Activated naive CD4-positive, alpha-beta T cell (primary cell): ENCODE data around the gene DNAJC15.
"Not testable (repeated sequence)": the region's sequence is repeated elsewhere in the genome, so short reads cannot be mapped to it uniquely, and the experiment has no call there.

ENCODE experiments used
- DNase-seq, 4 experiments: peaks; one replicate each; lab custom pipeline; 2025; lab: John Stamatoyannopoulos, UW

DNAJC15 gene

DNA sequence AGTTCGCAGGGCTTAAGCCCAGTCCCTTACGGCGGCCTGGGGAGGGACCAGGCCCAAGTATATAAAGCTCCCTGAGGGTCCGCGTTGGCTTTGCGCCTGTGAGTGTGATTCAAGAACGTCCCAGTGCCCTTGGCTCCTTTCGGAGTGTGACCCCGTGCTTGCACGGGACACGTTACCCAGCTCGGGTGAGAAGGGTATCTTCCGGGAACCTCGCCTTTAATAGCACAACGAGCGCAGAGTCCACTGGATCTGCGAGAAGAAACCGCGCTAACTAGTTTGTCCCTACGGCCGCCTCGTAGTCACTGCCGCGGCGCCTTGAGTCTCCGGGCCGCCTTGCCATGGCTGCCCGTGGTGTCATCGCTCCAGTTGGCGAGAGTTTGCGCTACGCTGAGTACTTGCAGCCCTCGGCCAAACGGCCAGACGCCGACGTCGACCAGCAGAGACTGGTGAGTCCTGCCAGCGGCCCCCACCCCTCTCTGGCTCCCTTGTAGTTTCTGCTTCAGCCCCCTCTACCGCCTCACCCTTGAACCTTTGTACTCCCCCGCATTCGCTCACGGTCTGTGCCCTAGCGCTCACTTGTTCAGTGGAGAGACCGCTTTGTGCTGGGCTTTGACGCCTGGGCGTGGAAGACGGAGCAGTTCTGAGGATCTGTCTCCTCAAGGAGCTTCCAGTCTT is at the start of gene DNAJC15:
Gene DNAJC15 (plus strand): TSS at position 298 of the 675 bp plus-strand sequence. CDS start 41 bp downstream, at position 339.
- DNase-seq: peak; percentile 14 to 73 (median 52)

DNA sequence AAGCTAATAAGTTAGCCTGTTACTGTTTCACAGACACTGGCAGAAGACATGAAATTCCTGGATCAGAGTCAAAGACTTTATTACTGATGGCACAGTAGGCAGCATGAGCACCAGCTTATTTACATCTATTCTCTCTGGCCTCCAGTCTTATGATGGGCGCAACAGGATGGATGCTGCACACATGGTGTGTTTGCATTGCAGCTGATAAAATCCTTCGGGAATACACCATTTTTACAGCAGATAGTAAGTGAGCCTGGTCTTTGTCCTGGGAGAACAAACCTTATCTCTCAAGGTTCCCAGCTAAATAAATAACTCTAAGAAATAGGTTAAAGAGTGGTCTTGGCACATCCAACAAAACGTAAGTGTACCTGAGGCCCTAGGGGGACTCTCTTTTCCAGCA is 47.3 kb upstream of the DNAJC15 start:
- DNase-seq: no peak

DNA sequence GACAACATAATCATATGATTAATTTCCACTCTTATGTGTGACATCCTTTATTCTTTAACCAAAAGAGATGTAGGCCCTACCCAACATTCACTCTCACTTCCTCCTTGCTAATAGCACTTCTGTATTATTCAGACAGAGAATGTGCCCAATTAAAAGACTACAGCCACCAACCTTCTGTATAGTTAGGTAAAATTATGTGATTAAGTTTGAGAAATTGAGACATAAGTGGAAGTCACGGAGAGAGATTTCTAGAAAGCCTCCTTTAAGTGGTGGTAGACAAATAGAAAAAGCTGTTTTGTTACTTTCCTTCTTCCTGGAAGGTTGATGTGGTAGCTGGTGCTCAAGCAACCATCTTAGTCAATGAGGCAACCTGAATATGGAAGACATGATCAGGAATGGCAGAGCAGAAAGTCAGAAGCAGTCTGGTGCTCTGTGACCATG is 46.1 kb upstream of the DNAJC15 start:
- DNase-seq: no peak

DNA sequence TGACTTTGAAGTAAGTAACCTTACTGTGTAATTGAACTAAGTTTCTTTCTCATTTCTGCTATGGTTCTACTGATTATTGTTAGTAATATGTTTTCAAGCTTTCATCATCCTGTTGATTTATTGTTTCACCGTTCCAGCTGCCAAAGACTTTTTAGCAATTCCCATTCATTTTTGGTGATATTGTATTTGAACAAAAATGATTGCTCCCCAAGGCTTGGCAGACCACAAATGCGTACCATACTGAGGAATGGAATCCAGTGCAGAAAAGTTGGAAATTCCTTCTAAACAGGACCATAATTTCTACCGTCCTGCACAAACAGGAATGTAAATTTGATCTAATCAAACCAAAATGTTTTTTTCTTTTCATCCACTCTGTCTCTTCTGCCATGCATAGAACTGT is 42.1 kb upstream of the DNAJC15 start:
- DNase-seq: no peak

DNA sequence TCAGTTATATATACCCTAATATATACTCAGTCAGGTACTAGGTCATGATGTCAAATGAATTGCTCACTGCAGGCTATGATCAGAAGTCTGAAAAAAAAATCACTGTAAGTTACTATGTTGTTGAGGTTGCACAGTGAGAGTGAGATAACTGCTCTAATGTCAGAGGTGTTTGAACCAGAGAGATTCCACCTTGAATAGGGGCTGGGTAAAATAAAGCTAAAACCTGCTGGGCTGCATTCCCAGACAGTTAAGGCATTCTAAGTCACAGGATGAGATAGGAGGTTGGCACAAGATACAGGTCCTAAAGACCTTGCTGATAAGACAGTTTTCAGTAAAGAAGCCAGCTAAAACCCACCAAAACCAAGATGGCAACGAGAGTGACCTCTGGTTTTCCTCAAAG is 41.5 kb upstream of the DNAJC15 start:
- DNase-seq: no peak

DNA sequence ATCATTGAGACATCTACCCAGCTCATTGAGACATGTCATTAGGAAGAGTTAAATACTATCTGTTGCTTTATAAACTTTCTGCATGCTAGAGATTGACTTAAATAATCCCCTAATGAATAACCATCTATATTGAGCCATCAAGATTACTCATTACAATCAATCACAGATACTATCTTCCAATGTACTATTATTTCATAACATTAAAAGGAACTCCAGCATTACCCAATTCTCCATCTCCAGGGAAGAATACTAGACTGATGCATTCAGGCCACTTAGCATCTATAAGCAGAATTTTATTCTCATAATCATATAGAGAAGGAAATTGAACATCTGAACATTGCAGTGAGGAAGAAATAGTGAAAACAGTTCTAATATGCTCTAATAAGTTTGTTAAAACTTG is 39.4 kb upstream of the DNAJC15 start:
- DNase-seq: no peak

DNA sequence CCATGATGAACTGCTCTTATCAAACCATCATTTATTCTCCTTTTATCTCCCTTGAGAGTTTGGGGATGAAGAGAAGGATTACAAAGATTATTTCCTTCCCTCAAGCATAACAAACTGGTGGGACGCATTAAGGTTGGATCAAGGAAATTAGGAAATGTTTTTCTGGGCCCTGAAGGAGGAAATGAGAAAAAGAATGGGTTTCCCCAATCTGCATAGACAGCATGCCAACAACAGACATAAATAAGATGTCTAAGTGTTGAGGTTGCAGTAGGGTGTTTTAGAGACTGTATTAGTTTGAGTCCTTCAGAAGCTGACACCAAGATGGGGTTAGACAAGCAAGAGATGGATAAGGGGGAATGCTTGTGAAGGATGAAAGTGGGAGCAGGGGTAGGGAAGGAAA is 38.7 kb upstream of the DNAJC15 start:
- DNase-seq: no peak

DNA sequence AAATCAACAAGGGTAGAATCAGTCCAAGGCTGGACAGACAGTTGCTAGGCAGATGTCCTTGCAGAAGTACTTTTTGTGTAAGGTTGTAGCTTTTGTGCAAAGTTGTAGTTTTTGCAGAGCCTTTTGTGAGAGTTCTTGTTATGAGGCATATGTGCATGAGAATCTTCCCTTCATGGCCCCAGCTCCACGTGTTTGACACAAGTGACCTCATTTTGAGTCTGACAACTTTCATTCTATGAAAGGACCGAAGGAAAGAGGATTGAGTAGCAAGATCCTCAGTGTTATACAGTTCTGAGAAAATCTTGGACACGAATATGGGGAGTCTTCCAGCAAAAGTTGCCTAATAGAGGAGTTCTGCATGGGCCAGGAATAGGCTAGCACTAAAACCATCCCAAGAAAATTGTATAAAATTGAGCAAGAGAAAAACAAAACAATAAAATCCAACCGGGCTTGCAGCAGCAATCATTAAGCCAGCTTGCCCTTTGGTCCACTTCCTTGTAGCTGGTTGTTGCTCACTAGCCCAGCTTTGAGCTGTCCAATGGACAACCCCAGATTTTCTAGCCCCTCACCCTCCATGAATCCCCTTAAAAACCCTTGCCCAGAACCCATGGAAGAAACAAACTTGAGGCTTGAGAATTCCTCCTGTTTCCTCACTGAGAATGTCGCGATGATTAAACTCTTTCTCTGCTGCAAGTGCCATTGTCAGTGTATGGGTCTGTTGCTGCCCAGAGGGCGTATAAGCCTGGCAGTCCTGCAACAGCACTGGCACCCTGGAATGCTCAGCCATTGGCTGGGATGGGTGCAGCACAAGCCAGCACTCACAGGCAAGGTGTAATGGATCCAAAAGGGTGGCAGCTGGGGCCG is 37.8 kb upstream of the DNAJC15 start:
- no peak for DNase-seq

DNA sequence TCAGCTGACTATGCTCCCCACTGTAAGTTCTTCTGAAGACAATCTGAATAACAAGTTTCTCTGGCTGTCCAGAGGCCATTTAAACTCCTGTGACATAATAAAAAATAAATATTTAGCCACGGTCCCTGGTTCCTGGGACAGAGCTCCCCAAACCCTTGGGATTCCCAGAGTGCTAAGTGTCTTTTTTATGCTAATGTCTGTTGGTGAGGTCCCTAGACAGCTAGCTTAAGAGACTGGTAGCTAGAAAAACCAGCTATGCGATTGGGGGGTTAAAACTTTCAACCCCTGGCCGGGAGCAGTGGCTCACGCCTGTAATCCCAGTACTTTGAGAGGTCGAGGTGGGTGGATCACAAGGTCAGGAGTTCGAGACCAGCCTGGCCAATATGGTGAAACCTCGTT is 37.2 kb upstream of the DNAJC15 start:
- no peak for DNase-seq

DNA sequence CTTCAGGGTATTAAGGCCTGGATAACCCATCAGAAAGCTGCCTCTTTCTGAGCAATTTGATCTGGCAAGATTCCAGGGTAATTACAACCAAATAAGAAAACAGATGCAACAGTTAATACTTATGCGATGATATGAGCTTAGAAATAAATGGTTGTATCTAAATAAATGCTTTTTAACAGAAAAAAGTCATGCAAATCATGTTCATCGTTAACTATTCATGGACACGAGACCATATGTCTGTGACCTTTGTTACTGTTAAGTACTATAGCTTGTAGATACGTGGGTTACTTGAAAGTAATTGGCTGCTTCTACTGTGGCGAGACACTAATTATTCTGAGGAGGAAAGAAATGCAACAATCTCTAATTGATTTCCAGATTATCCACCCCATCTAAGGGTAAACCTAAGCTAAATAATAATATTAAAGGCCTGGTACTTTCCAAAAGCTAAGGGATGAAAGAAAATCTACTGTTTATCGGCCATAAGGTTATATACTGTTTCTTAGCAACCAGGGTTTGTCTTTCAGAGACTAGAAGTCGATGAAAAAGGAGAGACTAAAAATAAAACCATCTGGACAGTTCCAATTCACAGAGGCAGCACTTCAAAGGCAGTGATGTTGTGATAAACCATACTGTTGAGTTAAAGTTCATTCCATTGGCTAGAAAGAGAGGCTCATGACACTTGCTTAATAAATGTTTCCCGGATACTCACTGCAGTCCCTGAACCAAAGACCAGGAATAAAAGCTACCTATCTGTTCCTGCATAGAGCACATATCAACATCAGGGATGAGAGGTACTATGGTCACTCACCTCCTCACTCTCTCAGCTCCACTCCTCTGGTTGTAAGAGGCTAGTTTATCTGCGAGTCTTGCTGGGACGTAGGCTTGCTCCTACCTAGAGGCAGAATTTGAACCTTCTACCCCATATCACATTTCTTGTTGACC is 32.8 kb upstream of the DNAJC15 start:
- DNase-seq: no peak

DNA sequence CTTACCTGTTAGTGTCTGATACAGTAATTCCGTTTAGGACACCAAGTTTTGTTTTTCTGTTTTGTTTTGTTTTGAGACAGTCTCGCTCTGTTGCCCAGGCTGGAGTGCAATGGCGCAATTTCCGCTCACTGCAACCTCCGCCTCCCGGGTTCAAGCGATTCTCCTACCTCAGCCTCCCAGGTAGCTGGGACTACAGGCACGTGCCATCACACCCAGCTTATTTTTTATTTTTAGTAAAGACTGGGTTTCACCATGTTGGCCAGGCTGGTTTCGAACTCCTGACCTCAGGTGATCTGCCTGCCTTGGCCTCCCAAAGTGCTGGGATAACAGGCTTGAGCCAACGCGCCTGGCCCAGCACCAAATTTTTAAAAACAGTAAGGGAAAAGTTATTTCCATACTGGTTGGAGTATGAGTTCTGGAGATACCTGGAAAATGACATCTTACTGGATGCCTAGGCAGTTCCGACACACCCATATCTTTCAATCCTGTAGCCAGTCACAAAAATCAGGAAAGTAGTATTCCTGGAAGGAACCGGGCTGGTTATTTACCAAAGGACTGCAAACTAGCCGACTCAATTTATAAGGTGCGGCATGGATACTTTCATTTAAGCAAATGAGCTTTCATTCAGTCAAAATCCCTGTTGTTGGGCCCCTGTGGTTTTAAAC is 32.0 kb upstream of the DNAJC15 start:
- DNase-seq: not testable (repeated sequence)

DNA sequence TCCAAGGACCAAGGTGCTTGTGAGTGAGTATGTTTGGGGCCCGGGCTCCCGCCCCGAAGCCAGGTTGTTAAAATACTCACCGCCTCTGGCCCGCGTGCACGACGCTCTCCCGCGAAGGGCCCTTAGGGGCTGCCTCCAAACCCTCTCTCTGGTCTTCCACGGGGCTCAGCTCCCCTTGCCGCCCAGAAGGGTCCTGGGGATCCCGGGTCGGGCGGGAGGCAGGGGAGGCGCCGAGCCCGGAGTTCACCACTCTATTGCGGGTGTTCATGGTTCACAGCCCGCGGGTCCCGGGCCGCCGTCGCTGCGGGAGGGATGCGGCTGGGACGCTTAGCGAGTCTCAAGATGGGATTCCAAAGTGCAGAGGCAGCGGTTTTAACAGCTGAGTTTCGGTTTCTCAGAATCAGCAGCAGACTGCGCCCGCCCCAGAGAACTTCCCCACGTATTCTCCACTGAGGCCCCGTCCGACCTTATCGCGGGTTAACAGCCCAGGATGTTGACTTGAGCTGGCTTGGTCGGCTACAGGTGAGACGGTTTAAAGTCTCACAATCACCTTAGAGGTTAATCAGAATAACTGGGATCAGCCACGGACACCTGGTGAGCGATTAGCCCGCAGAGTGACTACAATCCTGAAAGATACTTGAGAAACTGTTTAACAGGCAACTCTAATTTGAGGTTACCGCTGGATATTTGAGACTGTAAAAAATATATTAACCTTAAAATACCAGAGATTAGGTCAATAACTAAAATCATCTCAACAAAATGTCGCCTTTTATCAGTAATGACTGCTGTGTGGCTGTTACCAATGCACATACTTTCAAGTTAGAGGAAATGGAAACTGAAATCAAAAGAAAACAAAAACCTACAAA is 31.3 kb upstream of the DNAJC15 start, which contains the start of gene EPSTI1:
Gene EPSTI1 (minus strand): TSS at position 344 of the 866 bp plus-strand sequence. CDS start 76 bp downstream, at position 268.
- DNase-seq: peak; percentile 26 to 74 (median 55)

DNA sequence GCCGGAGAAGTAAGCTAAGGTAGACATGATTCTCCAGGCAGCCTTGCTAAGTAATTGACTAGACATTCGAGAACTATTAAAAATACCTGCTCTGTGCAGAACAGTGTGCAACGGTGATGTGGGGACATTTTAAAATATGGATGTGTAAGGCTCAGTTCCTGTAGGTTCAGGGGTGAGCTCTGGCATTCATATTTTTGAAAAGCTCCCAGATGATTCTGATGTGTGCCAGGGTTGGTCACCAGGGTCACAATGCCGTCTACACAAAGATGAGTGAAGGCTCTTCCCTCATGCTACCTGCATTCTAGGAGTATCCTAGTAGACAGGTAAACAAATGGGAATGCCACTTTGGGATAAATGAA is 30.6 kb upstream of the DNAJC15 start:
- DNase-seq: no peak

DNA sequence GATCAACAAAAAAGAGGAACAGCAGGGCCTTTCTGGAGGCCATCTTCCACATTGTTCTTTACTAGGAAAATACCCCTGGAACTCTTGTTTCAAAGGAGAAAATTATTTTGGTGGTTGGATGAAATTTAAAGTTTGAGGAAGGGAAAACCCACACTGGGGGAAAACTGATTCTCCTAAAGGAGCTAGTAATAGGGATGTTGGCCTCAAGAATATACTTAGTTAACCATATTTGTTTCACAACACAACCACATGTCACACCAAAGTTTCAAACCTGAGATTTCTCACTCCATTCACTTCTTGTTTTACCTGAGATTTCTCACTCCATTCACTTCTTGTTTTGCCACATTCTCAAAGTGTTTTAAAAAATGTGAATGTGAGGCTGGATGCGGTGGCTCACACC is 28.5 kb upstream of the DNAJC15 start:
- no peak for DNase-seq

DNA sequence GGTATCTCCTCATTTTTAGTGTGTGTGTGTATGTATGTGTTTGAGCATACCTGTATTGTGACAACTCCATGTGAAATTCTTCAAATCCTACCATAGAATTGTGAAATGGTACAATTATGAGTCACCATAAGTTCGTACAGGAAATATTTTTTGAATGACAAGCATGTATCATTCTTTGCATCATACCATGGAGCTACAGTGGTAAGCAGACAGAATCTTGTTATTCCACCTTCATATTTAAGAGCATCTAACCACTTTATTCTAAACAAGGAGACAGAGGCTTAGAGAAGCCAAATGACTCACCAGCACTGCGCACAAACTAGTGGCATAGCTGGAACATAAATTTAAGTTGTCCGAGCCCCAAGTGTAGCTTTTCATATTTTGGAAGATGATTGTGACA is 26.8 kb upstream of the DNAJC15 start:
- DNase-seq: no peak

DNA sequence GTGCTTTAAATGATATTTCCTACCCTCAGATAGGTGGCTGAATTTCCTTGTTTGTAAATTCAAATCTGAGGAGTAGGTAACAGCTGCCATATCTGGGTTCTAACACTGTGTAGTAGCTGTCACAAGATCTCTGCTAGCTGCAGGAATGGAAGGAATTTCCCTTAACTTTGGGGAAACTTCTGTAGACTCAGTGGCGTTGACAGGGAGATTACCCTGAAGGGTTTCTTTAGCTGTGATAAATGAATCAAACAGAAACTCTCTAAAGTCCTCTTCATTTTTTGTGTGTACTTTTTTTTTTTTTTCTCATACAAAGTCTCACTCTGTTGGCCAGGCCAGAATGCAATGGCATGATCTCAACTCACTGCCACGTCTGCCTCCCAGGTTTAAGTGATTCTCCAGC is 26.0 kb upstream of the DNAJC15 start:
- DNase-seq: no peak

DNA sequence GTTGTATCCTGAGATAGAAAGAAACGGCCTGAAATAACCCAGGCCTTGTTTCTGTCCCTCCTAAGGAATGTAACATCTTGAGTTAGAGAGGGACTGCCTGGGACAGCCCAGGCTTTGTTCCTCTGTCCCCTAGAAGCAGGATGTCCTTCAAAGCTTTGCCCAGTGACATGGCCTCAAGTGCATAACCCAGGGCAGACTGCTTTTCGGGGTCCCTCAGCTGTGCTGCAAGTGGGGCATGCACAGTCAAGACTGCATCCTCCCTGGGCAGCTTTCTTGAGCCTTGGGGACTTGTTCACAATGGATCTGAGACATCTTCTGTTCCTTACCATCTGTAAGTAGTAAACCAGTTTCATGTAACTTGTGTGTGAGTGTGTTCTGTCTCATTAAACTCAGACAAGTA is 23.9 kb upstream of the DNAJC15 start:
- no peak for DNase-seq

DNA sequence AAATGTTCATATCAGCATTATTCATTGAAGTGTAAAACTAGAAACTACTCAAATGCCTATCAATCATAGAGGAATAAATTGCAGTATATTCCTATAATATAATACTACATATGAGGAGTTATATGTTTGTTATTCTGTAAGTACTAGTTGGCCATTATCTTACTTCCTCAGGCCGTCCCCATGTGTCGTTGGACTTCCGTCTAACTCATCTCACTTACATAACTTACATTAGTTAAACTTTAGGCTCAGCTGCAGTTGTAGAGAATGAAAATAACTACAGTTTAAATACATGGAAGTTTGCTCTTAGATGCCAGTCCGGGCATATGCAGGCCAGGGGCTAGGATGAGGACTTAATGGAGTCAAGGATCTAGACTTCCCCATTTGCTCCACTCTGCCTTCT is 22.7 kb upstream of the DNAJC15 start:
- no peak for DNase-seq

DNA sequence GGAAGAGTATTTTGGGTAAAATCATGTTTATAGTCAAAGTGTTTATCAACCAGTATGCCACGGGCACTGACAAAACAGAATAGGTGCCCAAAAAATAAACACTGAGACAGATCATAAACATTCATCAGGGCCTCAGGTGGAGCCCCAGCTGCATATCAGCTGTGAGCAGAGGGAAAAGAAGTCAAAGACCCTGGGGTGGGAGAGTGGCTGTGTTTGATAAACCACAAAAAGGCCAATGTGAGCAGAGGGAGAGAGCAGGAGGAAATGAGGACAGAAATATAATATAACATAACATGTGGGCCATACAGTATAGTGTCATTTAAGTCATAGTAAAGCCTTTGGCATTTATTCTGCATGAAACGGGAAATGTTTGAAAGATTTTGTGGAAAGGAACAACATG is 21.4 kb upstream of the DNAJC15 start:
- no peak for DNase-seq

DNA sequence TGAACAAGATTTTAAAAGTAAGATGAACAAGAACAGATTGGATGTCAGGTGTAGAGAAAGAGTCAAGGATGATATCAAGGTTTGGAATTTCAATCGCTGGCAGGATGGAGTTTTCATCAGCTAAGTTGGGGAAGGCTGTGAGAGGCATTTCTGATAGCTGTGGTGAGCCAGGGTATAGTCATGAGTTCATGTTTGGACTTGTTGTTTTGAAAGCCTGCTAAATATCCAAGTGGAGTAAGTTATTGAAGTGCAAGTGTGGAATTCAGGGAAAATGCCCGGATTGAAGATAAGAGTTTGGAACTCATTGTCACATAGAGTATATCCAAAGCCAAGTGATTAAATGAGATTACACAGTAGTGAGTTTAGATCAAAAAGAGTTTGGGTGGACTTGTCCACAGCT is 20.4 kb upstream of the DNAJC15 start:
- DNase-seq: no peak

DNA sequence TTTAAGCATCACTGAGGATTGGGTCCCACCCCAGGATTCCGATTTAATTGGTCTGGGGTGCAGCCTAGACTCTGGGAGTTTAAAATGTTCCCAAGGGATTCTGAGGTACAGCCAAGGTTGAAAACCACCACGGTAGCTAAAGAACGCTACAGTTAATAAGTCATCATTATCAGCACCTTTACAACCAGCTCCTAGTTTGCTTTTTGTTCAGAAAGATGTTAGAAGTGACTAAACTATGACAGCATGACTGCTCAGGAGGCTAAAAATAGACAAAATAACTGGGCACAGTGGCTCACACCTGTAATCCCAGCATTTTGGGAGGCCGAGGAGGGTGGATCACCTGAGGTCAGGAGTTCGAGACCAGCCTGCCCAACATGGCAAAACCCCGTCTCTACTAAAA is 19.7 kb upstream of the DNAJC15 start:
- no peak for DNase-seq
